GM18858 (cell line): ENCODE results near the gene PNPO.
A peak's percentile ranks its signal among the peaks of the same experiment; 100 is the strongest.

Experiments
- ATAC-seq: cut with Tn5 transposase; IDR thresholded peaks from one replicate; pipeline ENCODE4 v1.9.1; 2021; ENCODE audit not compliant: unreplicated experiment

The PNPO gene

DNA sequence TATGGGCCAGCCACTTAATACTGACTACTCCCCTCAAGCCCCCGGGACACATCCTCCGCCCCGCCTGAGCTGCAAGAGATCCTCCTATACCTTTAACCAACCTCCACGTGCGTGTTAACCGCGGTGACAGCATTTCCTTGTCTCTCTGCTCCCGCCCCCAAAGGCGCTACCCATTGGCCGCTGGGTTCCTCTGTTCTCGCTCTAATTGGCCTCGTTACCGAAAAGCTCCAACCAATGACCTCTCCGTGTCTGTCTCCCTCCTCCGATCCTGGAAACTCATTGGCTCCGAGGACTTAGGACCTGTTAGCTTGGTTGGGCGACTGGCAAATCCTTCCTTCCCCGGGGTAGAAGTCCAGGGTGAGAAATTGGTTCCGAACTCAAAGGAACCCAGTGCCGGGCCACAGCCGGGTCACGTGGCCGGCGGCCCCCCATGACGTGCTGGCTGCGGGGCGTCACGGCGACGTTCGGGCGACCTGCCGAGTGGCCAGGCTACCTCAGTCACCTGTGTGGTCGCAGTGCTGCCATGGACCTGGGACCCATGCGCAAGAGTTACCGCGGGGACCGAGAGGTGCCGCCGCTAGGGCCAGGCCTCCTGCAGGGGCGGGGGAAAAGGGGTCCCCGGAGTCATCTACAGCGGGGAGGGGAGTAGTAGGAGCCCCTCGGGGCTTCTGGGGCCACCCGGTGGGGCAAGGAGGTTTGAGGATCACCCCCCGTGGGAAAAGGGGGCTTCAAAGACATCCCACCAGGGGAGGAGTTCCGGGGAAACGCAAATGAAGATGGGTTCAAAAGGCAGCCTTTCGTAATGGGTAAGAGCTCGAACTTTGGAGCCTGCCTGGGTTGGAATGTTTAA is at the start of gene PNPO:
TSS of gene PNPO (plus strand) at position 326 of the 850 bp plus-strand sequence. CDS start at position 431, 105 bp downstream.
- peak; percentile 85 for ATAC-seq

DNA sequence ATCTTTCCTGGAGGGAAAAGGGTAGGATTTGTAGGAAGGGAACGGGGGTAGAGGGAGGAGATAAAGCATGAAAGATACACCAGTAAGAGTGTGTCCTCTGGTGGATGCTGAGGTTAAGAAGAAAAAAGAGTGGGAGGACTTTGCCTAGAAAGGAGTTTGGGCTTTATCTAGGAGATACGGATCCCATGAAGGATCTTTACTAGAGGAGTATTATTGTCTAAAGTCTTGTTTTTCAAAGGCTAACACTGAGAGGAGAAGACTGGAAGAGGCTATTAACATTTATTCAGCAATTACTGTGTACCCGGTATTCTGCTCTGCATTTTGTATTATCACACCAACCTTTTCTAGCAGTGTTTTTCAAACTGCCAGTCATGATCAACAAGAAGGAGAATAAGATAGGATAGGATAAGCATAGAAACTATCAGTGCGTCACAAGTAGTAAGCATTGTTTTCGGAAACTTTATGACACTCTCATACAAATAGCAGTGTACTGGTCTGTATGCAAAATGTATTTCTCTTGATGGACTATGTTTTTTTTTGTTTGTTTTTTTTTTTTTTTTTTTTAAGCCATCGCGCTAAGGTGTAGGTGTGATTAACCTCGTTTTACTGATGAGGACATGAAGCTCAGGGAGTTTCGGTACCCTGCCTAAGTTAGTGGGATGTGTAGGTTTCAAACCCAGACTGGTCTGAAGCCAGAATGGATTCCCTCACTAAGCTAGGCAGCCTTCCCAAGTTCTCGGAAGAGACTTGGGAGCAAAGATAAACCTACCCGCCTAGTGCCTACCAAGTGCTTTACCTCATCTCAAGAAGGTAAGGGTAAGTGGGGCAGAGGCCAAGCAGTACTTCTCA is 46.6 kb upstream of the PNPO start:
- no peak for ATAC-seq

DNA sequence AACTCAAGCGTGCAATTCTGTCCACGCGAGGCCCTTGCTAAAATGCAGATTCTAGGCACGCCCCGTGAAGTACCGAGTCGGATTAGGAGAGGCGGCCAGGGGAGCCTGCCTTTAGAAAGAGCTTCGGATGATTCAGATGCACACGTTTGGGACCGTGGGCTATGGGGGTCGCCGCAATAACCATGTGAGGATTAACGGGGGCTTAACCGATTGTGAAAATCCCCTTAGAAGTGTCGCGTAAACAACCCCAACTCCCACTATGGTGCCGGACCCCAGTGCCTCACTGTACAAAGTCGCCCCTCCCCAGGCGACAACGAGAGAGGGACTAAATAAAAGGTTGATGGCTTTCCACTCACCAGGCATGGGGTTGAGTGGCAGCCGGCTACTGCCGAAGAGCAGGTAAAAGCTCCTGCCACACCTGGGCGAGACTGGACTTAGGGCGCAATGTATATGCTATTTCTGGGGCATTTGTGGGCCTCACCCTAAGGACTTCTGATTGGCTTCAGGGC is 46.0 kb upstream of the PNPO start:
- ATAC-seq = no peak

DNA sequence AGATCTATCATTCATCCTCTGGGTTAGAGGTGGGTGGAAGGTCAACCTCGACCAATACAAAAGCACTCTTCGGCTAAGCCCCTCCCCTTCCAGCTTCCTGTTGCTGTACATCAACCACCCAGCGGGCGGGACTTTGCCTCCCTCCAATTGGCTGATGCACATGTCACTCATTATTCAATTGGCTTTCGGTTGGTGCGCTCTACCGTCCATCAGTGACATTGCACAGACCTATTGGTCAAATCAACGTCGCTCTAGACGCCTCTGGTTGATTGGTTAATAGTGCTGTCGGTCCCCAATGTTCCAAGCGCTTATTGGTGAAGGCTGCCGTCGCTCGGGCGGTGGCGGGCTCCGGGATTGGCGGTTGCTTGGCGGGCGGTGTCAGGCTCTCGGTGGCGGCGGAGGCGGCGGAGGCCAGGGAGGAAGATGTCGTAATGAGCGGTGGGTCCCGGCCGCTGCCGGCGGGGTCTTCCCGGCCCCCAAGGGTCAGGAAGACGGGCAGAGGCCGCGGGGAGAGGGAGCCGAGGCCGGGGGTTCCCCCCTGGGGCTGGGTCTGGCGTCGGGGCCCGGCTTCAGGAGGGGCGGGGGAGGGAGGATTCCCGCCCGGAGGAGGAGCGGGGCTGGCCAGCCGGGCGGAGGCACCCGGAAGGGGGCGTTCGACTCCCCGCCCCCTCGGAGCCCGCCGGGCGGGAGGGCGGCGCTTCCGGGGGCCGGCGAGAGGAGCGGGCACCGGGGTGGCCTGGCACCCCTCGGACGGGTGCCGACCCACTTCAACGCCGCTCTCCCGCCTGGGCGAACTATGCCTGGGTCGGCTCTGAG is 45.3 kb upstream of the PNPO start, which contains the start of gene SP2:
TSS of gene SP2 (plus strand) at position 381 of the 816 bp plus-strand sequence. CDS start at position 432, 51 bp downstream.
- ATAC-seq = peak; percentile 87

DNA sequence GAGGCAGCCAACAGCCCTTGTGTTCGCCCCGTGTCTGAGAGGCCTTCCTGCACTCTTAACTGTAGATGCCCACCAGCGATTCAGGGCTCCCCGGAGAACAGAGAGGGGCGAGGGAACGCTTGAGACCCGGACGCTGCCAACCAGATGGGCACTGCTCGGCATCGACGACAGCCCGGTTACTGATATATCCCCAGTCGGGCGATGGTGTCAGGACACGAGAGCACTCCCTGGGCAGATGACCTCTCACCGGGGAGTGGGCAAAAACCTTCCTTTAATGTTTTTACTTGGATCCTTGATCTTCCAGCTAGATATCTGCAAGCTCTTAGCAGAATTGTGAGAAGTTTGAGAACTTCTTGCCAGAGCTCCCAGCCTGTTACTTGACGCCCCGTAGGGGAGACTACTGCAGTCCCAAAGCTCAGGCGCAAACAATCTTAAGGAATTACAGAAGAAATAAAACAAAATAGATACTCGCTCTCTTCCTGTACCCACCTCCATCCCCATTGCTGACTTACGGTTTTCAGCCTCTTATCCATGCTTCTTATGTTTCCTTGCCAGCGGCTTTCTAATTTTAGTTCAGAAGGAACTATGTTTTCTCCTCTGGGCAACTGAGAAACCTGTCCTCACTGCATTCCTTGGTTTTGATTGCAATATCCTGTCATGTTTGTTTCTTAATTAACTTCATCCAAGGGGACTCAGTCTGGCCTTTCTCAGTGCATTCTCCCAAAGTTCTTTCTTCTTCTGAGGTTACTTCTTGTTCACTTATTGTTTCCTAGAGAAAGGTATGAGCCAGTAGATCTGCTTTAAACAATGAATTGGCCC is 44.5 kb upstream of the PNPO start:
- ATAC-seq = no peak

DNA sequence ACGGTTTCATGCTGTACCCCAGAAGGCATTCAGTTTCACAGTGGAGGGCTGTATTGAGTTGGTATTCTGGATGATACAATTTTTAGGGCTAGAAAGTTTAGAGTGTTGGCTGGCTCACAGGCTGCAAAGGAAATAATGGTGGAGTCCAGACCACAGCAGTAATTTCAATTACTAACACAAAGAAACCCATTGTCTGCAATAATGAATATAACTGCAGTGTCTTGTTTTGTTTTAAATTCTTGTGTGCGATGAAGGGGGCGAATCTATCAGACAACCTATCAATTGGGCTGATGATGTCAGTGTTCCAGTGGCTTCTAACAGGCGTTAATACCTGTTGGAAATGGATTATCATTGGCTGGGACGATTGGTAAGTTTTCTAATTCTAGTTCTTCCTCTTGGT is 43.8 kb upstream of the PNPO start:
- ATAC-seq = no peak

GRCh38 chr17:47898241-47898640 is 43.1 kb upstream of the PNPO start:
- ATAC-seq = no peak

DNA sequence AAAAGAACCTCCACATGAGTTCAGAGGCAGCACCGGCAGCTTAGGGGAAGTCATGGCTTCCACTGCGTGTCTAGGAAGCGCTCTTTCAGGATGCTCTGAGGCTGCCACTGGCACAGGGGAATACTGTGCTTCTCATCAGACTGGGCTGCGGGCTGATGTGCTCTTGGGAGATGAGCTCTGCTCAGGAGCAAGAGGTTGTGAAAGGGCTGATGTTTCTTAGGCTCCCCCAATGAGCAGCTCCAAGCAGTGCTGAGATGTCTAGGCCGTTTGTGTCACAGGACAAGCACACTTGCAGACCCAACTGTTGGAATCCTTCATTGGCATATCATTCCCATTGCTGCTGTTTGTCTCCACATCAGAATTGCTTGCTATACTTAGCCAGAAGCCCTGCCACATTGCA is 41.7 kb upstream of the PNPO start:
- no peak for ATAC-seq

GRCh38 chr17:47901423-47901822 is 39.9 kb upstream of the PNPO start:
- ATAC-seq = no peak

DNA sequence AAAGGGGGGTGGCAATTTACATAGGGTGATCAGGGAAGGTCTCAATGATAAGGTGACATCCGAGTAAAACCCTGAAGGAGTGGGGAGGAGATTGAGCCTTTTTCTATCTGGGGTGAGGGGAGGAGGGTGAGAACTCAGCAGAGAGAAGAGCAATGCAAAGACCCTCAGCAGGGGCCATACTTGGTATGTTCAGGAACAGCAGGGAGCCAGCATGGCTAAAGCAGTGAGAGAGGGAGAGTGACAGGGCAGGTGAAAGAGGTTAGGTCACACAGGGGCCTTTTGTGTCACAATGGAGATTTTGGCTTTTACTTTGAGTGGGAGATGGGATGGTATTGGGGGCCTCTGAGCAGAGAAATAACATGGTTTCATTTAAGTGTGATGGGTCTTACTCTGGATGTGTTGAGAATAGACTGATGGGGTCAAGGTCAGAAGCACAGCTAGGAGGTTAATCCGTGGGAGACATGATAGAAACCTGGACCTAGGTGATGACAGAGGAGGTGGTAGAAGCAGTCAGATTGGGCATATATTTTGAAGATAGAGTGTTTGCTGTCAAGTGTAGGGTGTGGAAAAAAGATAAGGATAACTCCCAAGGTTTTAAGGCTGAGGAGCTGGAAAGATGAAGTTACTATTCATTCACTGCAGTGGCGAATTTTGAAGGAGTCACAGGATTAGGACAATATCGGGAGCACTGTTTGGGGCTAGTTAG is 39.2 kb upstream of the PNPO start:
- ATAC-seq = no peak

GRCh38 chr17:47905221-47905733 is 36.1 kb upstream of the PNPO start:
- no peak for ATAC-seq

GRCh38 chr17:47906443-47906842 is 34.9 kb upstream of the PNPO start:
- ATAC-seq = no peak

GRCh38 chr17:47907932-47908562 is 33.3 kb upstream of the PNPO start:
- ATAC-seq = no peak

DNA sequence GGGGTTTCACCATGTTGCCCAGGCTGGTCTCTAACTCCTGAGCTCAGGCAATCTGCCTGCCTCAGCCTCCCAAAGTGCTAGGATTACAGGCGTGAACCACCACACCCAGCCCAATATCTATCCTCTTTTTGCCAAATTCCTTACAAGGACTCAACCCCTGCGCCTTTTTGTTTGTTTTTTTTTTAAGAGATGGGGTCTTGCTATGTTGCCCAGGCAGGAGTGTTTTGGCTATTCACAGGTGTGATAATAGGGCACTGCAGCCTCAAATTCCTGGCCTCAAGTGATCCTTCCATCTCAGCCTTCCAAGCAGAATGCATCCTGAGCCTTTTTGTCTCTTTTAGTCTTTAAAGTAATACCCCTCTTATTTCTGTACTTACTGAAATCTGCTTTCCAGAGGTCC is 28.3 kb upstream of the PNPO start:
- ATAC-seq = no peak

- ATAC-seq = no peak
Observed at GRCh38 chr17:47914306-47914948, 26.9 kb upstream of the PNPO start.

GRCh38 chr17:47915776-47916398 is 25.5 kb upstream of the PNPO start:
- no peak for ATAC-seq

DNA sequence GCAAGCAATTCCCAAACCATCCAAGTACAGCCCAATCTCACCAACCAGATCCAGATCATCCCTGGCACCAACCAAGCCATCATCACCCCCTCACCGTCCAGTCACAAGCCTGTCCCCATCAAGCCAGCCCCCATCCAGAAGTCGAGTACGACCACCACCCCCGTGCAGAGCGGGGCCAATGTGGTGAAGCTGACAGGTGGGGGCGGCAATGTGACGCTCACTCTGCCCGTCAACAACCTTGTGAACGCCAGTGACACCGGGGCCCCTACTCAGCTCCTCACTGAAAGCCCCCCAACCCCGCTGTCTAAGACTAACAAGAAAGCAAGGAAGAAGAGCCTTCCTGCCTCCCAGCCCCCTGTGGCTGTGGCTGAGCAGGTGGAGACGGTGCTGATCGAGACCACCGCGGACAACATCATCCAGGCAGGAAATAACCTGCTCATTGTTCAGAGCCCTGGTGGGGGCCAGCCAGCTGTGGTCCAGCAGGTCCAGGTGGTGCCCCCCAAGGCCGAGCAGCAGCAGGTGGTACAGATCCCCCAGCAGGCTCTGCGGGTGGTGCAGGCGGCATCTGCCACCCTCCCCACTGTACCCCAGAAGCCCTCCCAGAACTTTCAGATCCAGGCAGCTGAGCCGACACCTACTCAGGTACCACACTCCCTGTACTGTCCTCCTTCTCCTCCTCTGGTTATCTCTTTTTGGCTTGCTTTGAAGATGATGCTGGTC is 24.7 kb upstream of the PNPO start:
- no peak for ATAC-seq
